ENCODE data around the gene GPR141.
"Not testable (repeated sequence)": the region's sequence is repeated elsewhere in the genome, so short reads cannot be mapped to it uniquely, and the experiment has no call there.

Gene GPR141

DNA sequence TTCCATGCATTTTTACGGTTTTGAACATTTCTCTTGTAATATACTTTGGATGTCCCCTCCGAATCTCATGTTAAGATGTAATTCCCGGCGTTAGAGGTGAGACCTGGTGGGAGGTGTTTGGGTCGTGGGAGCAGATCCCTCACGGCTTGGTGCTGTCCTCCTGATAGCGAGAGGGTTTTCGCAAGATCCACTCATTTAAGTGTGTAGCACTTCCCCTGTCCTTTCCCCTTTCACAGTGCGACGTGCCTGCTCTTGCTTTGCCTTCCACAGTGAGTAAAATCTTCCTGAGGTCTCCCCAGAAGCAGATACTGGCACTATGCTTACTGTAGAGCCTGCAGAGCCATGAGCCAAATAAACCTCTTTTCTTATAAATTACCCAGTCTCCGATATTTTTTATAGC lies 6.6 kb downstream of the GPR141 start:
- no peak for DNase-seq

DNA sequence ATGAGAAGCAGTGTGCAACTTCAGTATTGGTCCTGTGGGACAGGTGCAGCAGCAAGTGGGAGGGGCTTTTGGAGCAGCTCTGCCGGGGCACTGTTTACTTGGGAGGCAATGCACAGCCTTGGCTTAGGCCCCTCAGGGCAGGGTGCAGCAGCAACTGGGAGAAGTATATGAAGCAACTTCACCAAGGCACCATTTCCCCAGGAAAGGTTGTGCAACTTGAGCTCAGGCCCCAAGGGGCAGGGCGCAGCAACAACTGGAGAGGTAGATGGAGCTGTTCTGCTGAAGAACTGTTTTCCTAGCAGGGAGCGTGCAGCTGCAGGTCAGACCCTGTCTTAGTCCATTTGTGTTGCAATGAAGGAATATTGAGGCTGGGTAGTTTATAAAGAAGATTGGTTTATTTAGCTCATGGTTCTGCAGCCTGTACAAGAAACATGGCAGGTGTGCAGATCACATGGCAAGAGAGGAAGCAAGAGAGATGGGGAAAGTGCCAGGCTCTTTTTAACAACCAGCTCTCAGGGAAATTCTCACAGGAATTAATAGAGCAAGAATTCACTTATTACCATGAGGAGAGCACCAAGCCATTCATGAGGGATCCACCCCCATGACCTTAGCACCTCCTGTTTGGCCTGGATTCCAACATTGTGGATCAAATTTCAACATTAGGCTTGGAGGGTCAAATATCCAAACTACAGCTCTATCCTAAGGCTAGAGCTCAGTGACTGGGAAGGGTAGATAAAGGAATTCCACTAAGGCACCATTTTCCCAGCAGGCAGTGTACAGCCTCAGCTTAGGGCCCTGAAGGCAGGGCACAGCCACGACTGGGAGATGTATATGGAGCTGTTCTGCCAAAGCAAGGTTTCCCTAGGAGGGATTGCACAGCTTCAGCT lies 10.9 kb downstream of the GPR141 start:
- DNase-seq, result no peak

- DNase-seq, result no peak
Measured at GRCh38 chr7:37698276-37698675, 14.7 kb downstream of the GPR141 start.

GRCh38 chr7:37698782-37699181 lies 15.2 kb downstream of the GPR141 start:
- DNase-seq, result no peak

GRCh38 chr7:37701769-37702168 lies 18.2 kb downstream of the GPR141 start:
- no peak for DNase-seq

- DNase-seq, result no peak
Measured at GRCh38 chr7:37703361-37703760, 19.8 kb downstream of the GPR141 start.

DNA sequence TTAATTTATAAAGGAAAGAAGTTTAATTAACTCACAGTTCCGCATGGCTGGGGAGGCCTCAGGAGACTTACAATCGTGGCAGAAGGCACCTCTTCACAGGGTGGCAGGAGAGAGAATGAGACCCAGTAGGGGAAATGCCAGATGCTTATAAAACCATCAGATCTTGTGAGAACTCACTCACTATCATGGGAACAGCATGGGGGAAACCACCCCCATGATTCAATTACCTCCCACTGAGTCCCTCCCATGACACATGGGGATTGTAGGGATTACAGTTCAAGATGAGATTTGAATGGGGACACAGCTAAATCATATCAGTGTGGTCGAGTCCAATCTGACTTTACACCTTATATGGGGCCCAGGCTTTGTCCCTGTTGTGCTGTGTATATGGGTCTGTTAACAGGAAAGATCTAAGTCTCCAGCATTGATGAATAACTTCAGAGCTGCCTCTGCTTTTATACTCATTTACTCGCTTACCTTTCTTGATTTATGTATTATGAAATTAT lies 20.8 kb downstream of the GPR141 start:
- DNase-seq, result not testable (repeated sequence)

GRCh38 chr7:37705976-37706375 lies 22.4 kb downstream of the GPR141 start:
- DNase-seq, result peak; percentile 11 to 18

- DNase-seq, result no peak
Measured at GRCh38 chr7:37706804-37707203, 23.2 kb downstream of the GPR141 start.

- no peak for DNase-seq
Measured at GRCh38 chr7:37707754-37708485, 24.4 kb downstream of the GPR141 start.

DNA sequence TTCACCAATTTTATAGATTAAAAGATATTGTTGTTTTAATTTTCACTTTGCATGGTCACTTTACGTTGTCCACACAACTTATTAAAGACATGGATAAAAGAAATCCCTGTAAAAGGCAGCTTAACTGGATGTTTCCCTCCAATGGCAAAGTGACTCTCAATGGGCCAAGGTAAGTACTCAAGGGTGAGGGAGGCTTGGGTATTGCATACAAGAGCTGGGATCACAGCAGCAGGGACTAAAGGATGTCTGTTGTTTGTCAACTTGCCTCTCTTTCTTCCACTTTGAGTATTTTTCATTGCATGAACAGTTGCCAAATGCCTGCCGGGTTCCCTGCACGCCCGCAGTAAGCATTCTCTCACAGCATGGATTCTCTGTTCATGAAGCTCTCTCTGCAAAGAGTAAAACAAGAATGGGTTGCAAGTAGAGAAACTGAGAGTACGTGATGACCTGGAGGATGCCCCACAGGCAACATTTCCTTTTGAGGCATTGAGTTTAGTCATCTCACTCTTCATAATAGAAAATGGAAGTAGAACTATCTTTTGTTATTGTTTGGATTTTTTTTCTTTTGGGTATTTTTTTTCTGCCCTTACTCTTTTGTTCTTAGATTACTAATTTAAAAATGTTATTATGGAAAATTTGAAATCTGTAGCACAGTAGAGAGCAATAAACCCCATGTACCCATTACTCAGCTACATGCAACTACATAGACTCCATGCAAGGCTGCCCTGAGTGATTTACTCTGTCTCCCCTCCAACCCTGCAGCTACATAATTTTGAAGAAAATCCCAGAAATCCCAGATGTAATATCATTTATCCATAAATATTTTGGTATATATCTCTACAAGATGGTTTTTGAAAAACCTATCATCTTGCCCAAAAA lies 26.3 kb downstream of the GPR141 start:
- no peak for DNase-seq

DNA sequence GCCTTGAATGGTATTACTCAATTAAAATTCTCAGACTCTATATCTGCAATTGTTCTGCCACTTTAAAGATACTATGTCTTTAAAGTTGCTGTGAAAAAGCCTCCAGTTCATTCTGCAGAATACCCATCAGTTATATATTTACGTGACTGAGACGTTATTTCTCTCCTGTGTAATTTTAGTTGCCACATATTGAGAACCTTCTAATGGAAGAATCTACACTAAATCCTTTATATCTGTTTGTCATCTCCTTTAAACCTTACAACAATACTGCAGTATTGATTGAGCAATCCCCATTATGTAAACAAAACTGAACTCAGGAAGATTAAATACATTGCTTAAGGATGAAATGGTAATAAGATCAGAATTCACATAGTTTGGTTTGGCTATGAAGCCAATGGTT lies 30.0 kb downstream of the GPR141 start:
- DNase-seq, result no peak

DNA sequence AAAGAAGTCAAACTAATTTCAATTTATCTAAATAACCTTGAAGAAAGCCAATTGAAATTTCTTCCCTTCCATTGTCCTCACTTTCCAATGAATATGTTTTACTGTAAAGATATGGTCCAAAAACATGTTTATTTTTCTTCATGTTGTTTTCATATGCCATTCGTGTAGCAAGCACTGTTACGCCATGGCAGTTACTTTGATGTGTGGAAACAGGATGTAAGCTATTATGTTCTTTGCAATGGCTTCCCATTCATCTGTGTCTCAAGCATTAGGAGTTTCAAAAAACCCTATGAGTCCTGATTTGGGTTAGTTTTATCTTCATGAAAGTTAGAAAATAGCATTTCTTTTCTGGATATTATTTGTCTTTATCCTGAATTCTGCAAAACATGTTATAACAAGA lies 31.0 kb downstream of the GPR141 start:
- no peak for DNase-seq

DNA sequence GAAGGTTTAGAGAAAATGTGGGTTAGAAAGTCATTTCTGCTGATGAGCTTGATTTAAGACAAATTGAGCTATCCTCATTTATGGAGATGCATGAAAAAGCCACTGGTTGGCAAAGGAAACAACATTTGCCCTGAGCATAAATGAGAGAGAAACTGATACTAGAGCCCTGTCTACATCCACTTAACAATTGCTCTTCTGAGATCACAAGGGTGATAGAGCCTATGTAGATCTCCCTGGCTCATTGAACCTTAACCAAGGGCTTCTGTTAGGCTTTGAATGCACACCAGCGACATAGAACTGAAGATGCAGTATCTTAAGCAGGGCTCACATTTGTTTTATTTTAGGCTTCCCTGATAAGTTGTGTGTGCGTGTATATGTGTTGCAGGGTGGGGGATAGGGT lies 35.0 kb downstream of the GPR141 start:
- no peak for DNase-seq

DNA sequence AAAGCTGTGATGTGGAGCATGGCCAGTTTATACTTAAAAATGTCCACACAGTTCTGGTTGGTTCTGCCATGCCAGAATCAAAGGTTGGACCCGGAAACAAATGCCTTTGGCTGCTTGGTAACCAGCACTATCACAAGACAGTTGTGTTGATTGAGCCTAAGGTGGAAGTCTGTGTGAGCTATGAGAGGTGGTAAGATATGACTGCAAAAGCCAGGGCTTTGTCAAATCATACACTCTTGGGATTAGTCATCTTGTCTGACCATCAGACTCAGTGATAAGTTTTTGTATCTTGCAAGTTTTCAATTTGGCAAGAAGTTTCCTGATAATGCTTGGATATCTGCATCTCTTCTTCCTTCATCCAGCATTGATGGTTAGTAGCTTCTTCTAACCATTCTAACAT lies 35.5 kb downstream of the GPR141 start:
- no peak for DNase-seq

DNA sequence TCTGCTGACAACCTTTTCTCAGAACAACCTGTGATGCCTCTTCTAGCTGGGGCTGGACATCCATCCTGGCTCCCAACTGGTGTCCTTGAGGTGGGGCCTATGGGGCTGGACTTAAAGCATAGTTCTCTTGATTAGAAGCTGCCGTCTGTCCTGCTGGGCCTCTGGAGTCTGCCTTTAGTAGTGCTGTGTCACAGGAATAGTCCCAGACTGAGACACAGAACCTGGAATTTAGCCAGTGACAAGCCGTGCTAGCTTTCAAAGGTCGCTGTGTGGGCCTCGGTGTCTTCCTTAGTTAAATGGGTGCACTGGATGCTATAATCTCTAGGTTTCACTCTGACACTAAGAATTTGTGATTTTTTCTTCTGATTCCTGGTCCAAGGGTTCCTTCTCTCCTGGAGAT lies 41.2 kb downstream of the GPR141 start:
- DNase-seq, result no peak

- no peak for DNase-seq
Measured at GRCh38 chr7:37726016-37726415, 42.5 kb downstream of the GPR141 start.

- no peak for DNase-seq
Measured at GRCh38 chr7:37728747-37729146, 45.2 kb downstream of the GPR141 start.

- no peak for DNase-seq
Measured at GRCh38 chr7:37729181-37729580, 45.6 kb downstream of the GPR141 start.

DNA sequence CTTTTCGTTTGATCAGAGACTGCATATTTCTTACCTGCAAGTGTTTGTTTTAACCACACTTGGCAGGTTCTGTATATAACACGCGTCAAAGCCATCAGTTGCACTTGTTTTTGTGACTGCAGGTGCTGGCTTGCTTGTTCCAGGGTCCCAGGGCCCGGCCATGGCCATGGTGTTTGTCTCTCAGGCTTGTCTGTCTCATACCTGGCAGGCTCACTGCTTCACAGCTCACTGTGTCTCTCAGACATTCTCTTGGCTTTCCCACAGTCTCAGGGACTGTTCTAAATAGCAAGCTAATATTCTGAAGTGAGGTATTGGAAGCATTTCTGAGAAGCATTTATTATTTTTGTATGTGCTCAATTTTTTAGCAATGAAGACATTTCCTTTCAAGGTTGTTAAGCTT lies 46.9 kb downstream of the GPR141 start:
- DNase-seq, result no peak

DNA sequence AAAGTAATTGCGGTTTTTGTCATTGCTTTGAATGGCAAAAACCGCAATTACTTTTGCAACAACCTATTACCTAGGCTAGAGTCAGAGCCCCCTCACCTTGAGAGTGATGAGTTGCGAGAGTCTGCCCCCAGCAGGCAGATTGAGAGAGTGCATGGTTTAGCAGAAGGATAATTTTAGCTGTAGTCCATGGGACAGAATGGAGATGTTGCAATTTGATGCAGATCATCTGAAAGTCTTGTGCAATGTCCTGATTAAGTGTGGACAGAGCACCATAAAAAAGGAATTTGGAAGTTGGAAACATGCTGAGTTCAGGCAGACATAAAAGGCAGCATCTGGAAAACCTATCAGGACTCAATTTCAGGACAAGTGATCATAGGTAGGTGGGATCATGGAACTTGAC lies 48.7 kb downstream of the GPR141 start:
- peak; percentile 31 to 33 for DNase-seq

DNA sequence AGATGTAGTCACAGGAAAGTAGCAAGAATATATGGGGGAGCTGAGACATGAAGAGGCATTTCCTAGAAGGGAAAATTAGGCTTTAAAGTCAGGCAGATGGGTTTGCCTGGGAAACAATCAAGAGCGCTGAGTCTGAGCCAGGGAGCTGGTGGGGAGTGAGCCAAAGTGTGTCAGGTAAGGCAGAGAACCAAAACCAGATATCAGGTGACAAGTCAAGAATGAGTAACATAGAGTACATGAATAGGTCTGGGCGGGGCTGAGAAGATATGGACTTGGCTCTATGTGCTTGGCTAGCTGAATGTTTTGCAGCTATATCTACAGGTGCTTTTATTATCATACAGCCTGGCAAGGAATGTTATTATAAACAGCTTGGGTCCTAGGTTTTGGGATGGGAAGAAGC lies 49.3 kb downstream of the GPR141 start:
- no peak for DNase-seq

- DNase-seq, result no peak
Measured at GRCh38 chr7:37735196-37735595, 51.6 kb downstream of the GPR141 start.
